A549 treated with AZD9567 at 1 μM for 4 hours (cell line): ENCODE data around the gene NAA60. TPM values are rescaled to one million over a fixed set of nuclear protein-coding genes. Genes with fewer than 3 reads are reported as not detected.

ENCODE experiments used
- total RNA-seq: library from RNA; stranded (reverse); fragments of 200-300 nt; extraction: Qiagen RNA extraction; gene quantifications from 5 replicates; pipeline ENCODE4 v1.2.3, GENCODE V29; 2022; ENCODE audit not compliant: insufficient read depth

The NAA60 gene
- total RNA-seq = 48.4 to 51.9 TPM (median 50.8 TPM) in 5 replicates

DNA sequence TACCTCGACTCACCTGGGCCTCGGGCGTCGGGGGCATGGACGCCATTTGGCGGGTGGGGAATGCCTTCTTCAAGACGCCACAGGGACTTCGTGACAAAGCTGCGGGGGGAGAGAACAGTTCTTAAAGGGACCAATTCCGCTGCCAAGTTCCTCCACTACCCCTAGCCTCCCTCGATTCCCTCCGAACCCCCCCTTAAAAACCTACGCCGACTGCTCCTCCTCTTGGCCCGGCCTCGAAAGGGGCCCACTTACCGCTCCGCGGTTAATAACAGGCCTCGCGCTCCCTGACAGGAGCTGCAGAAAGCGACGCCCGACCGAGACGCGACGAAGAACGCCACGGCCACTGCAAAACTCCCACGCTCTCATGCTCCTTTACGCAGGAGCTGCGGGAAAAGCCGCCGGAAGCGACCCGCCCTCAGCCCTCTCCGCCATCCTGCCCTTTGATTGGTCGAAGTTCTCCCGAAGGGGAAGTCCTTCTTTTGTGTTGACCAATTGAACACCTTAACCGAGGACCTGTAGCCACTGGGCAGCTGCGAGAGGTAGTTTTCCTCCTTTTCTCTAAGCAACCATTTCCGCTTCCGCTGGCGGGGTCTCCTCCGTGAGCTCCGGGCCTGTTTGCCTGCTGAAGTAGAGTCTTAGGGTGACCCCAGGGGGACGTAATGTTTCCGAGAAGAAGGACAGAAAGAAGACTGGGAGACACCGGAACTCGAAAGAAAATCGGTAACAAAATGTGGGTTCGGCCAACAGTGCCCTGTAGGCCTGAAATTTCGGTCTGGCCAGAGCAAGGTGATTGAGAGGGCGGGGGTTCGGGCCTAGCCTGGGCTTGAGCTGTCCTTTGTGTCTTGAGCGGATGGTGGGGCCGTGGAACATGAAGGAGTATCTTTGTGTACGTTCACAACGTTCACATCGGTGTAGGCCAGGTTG is at the start of gene NAA60, which contains the start of gene ZNF597:
TSS of gene NAA60 (plus strand) at position 573 of the 924 bp plus-strand sequence. CDS start 32,548 bp downstream, outside the sequence.
TSS of gene ZNF597 (minus strand) at position 397 of the 924 bp plus-strand sequence. CDS start at position 46, 351 bp downstream.

DNA sequence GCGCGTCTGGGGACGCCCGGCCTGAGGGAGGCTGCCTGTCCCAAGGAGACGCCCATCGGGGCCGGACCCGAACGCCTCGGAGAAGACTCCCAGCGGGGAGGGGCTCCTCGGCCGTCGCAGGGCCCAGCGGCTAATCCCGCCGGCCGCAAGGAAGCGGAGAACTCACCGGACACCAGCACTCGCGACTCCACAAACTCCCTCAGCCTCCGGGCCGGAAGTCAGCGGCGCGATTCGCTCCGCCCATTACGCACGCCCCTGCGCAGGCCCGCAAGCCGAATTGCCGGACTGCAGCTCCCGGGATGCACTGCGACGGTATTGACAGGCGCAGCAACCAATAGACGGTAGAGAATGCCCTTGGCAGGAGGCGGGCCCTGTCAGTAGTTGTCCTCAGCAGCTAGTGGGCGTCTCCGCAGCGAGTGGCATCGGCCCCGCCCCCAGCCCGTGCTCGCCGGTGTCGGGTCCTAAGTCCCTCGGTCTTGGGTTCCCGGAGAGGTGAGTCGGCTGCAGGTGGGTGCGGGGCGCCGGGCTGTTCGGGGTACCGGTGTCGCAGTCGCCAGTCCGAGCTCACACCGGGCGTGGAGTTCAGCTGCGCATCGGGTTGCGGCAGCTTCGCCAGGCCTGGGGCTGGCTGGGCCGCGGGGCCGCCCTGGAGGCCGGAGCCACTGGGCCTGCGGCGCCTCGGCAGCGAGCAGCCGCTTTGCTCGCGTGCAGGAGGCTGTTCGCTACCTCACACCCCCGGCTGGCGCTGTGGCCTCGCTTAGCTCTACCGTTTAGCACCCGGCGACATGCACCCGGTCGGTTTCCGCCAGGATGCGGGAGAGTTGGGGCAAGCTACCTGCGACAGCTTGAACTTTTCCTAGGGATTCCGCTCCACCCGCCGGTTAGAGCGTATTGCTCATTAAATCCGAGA is 42.4 kb upstream of the NAA60 start, which contains the start of the genes ZNF174 and ZSCAN32:
TSS of gene ZNF174 (plus strand) at position 437 of the 910 bp plus-strand sequence. CDS start 790 bp downstream, outside the sequence.
TSS of gene ZSCAN32 (minus strand) at position 226 of the 910 bp plus-strand sequence. CDS start 3,447 bp downstream, outside the sequence.

DNA sequence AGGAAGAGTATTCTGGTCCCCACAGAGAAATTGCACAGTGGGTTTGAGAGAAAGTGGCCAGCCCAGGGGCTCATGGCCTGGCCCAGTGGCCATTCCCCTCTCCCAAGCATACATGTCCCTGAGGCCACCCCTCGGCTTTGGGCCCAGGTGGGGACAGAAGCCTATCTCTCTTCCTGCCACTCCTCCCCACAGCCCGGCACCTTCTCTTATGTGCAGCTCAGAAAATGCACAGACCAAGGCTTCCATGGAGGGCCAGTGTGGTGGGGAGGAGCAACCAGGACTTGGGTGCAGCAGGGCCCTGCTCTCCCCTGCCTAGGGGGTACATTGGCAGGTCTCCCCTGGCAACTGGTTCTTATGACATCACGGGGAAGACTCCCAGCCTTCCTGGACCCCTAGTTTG is 51.7 kb downstream of the NAA60 start, which contains the start of gene C16orf90:
TSS of gene C16orf90 (minus strand) at position 314 of the 400 bp plus-strand sequence. CDS start at position 246, 68 bp downstream.

Other genes with a start within 250 kb of the NAA60 start
- 7.8 to 9.3 TPM (median 8.4 TPM) in 5 replicates for gene ZNF200, start 208.5 kb upstream of the NAA60 start, total RNA-seq
- gene MEFV, start 187.0 kb upstream of the NAA60 start, total RNA-seq = not detected in 5 replicates
- gene ZNF263, start 160.2 kb upstream of the NAA60 start, total RNA-seq = 33.5 to 39.6 TPM (median 36.7 TPM) in 5 replicates
- gene TIGD7, start 138.2 kb upstream of the NAA60 start, total RNA-seq = 0.87 to 2.1 TPM (median 1.2 TPM) in 5 replicates
- gene ZNF75A, start 138.2 kb upstream of the NAA60 start, total RNA-seq = 10.6 to 20.8 TPM (median 11.2 TPM) in 5 replicates
- gene OR2C1, start 87.8 kb upstream of the NAA60 start, total RNA-seq = not detected in 5 replicates
- 13.7 to 19.9 TPM (median 17.8 TPM) in 5 replicates for gene ZSCAN32, start 42.7 kb upstream of the NAA60 start, total RNA-seq
- gene ZNF174, start 42.5 kb upstream of the NAA60 start, total RNA-seq = 7.7 to 13.7 TPM (median 13.0 TPM) in 5 replicates
- gene ZNF597, start 176 bp upstream of the NAA60 start, total RNA-seq = 0.45 to 1.2 TPM (median 1.0 TPM) in 5 replicates
- gene C16orf90, start 51.8 kb downstream of the NAA60 start, total RNA-seq = not detected in 5 replicates
- 19.3 to 22.3 TPM (median 20.9 TPM) in 5 replicates for gene CLUAP1, start 57.3 kb downstream of the NAA60 start, total RNA-seq
- 0.01 to 0.10 TPM (median 0.03 TPM) in 4 of 5 replicates, not detected in the other for gene NLRC3, start 133.7 kb downstream of the NAA60 start, total RNA-seq
- 1.8 to 5.5 TPM (median 5.2 TPM) in 5 replicates for gene SLX4, start 167.9 kb downstream of the NAA60 start, total RNA-seq
- gene DNASE1, start 211.0 kb downstream of the NAA60 start, total RNA-seq = 0.88 to 4.5 TPM (median 4.5 TPM) in 5 replicates